GM19468 (cell line): ENCODE measurements around the gene IDH3B.
"Not testable (repeated sequence)": the region's sequence is repeated elsewhere in the genome, so short reads cannot be mapped to it uniquely, and the experiment has no call there.

Experiments
- ATAC-seq: cut with Tn5 transposase; IDR thresholded peaks from one replicate; pipeline ENCODE4 v1.9.1; 2021; ENCODE audit warnings: mild to moderate bottlenecking, moderate library complexity, moderate number of reproducible peaks; ENCODE audit not compliant: unreplicated experiment; ENCODE audit errors: extremely low read depth

Gene IDH3B

GRCh38 chr20:2663887-2664719 is at the start of gene IDH3B:
Gene IDH3B, minus strand, starts transcription at chr20:2664216. Its CDS starts 28 bp downstream, at chr20:2664188.
- peak; percentile 67 for ATAC-seq

DNA sequence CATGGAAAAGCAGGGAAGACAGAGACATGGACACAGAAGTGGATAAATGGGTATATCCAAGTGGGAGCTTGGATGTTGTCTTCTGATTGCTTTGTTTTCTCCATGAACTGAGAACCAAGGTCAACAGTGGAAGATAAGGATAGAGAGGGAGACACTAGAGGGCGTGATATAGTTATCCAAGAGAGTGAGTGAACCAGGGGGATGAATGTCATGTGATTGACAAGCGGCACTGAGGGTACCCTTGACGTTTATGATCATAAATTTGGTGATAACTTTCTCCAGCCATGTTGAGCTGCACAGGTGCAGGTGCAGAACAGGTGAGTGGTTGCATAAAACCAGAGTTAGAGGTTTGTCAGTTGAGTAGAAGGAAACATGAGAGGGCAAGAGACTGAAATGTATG is 49.3 kb upstream of the IDH3B start:
- ATAC-seq: no peak

GRCh38 chr20:2709205-2709981 is 45.4 kb upstream of the IDH3B start:
- no peak for ATAC-seq

DNA sequence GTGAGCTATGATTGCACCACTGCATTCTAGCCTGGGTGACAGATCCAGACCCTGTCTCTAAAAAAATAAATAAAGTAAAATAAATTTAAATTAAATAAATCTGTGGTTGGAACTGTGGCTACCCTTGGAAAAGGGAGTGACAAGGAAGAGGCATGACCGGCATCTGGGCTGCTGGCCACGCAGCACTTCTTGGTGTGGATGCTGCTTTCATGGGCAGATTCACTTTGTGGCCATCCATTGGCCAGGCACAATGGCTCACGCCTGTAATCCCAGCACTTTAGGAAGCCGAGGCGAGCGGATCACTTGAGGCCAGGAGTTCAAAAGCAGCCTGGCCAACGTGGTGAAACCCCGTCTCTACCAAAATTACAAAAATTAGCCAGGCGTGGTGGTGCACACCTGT is 44.6 kb upstream of the IDH3B start:
- ATAC-seq: no peak

GRCh38 chr20:2708073-2708415 is 44.0 kb upstream of the IDH3B start:
- ATAC-seq: no peak

GRCh38 chr20:2707353-2708072 is 43.5 kb upstream of the IDH3B start:
- ATAC-seq: no peak

DNA sequence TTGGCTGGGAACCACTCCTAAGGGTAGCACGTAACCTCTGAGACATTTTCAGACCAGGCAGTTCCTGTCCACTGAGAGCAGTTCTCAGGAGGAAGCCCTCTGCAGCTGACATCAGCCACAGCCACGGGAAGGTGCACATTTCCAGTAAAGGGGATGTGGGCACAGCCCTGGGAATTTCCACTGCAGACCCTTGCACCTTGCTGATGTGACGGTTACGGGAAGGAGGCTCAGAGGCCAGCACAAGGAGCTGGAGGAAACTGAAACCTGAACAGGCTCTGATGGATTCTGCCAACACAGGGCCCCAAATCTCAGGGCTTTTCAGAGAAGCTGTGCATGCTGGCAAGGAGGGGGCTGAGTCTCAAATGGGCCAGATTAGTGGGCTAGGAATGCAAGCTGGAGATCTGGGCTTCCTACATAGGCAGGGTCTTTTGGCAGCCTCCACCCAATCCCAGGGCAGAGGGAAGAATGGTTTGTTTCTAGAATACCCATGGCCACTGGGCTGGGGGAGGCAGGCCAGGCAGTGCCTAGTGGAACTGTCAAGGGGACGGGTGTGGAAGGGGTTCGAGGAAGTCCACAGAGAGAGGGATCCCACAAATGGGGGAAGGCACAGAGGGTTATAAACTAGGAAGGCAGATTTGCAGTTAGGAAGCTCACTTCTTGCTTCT is 42.8 kb upstream of the IDH3B start:
- ATAC-seq: no peak

GRCh38 chr20:2705931-2706645 is 42.1 kb upstream of the IDH3B start:
- ATAC-seq: no peak

DNA sequence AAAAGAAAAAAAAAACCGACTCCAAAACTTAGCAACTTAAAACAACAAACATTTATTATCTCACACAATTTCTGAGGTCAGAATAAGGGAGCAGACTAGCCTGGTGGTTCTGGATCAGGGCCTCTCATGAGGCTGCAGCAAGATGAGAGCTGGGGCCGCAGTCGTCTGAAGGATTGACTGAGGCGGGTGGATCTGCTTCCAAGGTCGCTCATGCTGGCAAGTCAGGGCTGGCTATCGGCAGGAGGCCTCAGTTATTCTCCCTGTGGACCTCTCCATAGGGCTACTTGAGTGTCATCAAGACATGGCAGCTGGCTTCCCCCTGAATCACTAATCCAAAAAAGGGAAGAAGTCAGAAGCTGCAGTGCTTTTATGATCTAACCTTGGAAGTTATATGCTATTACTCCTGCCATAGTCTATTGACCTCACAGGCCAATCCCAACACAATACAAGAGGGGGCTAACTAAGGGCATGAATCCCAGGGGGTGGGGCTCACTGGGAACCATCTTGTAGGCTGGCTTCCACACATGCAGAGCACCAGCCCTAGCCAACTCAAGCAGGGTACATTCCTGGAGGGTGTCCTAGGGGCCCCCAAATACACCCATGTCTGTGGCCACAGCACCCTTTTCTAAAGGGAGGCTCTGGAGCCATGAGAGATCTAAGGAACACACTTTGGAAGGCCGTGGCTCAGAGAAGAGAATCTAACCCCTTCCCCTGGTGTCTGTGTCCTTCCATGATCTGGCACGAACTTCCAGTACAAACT is 39.9 kb upstream of the IDH3B start:
- no peak for ATAC-seq

- ATAC-seq: no peak
These were observed 37.7 kb upstream of the IDH3B start for GRCh38 chr20:2701671-2702081.

GRCh38 chr20:2700913-2701620 is 37.1 kb upstream of the IDH3B start:
- ATAC-seq: no peak

DNA sequence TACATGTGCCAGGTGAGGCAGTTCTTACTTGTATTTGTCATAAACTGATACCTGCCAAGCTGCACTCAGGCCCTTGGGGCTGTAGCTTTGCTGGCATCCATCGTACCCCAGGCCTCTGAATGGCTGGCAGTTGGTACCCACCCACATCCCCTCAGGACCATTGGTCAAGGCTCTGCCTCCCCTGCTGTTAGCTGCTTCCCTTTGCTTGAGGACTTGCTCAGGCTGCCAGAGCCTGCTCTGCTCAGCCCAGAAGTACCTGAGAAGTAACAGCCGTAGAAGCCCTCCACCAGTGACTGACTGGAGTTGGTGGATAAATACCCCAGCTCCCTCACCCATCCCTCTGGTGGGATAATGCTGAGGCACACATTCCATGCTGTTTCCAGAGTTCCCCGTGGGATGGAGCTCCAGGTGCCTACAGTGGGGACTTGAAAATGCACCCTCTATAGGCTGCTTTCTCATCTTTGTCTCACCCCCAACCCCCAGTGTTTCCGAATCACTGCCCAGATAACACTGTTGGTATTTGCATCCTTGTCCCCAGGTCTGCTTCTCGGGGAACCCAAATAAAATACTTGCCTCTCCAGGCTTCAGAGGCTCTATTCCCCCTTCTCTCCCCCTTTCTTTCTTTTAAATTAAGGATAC is 35.9 kb upstream of the IDH3B start:
- no peak for ATAC-seq

GRCh38 chr20:2698912-2699311 is 34.9 kb upstream of the IDH3B start:
- ATAC-seq: no peak

DNA sequence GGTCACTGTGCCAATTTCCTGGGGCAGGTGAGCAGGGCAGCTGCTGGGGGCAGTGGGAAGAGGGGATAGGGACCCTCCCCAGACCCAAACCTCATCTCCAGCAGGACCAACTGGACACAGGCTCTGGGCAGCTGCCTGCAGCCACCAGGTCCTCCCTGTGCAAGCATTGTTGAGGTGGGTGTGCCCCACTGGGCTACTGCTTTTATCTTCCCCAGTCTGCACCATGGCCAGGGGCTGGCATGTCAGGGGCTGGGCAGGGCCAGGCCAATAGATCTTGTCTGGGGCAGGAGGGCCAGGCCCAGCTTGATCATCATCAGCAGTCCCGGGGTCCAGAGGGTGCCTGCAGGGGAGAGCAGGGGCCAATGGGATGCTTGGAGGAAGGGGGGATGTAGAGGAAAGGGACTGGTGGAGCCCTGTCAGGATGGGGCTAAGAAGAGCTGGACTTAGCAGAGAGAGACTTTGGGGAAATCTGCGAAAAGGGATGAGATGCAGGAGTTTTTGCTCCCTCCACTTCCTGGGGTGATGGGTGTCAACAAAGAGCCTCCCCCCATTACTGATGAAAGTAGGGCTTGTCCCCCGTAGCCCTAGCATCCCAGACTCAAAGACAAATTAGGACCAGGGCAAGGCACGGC is 34.3 kb upstream of the IDH3B start:
- ATAC-seq: no peak

DNA sequence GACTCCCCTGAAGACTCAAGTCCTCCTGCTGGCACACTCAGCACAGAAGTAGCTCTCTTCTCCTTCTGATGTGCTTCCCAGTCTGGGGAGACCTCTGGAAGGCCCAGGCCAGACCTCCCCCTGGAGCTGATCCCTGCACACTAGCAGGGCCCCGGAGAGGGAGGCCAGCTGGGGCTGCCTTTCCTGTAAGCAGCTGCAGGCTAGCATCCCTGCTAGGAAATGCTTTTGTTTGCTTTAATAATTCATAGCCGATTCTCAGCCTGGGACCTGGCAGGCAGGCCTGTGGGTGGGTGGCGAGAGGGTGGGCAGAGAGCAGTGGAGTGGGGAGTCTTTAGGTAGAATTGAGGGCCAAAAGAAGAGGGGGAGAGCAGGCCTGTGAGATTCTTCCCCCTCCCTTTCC is 33.8 kb upstream of the IDH3B start:
- no peak for ATAC-seq

- no peak for ATAC-seq
These were observed 32.6 kb upstream of the IDH3B start for GRCh38 chr20:2696646-2697045.

DNA sequence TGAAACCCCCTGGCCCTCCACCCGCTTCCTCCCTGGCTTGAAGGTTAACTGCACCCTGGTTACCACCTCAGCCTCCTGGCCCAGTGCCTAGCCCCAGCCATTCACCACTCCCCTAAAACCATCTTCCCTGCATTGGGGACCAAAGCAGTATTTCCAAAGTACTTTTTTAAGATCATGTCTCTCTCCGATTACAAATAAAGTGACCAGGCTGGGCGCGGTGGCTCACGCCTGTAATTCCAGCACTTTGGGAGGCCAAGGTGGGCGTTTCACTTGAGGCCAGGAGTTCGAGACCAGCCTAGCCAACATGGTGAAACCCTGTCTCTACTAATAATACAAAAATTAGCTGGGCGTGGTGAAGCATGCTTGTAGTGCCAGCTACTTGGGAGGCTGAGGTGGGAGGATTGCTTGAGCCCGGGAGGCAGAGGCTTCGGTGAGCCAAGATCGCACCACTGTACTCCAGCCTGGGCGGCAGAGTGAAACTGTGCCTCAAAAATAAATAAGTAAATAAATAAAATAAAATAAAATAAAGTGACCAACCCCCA is 32.0 kb upstream of the IDH3B start:
- ATAC-seq: not testable (repeated sequence)
